ENCODE measurements around the gene FAM177A1. TPM values are rescaled to one million over a fixed set of nuclear protein-coding genes. Genes with fewer than 3 reads are reported as not detected.

Gene FAM177A1
- total and polyA plus RNA-seq, 2 of the 13 experiments (the other 11 are each of a cell fraction or from before 2014, with no cell fraction given): 72.9 to 119 TPM

- TF ChIP-seq ZNF792 (CRISPR knock-in tag; IDR thresholded peaks at IDR 0.05): peak; percentile 96
- peak; percentile 99 for TF ChIP-seq ZHX2 (IDR thresholded peaks at IDR 0.05; ENCODE audit: low read depth)
- peak; percentile 96; the same call in 1 of the 2 replicates for TF ChIP-seq ZHX2 (CRISPR knock-in tag; IDR thresholded peaks at IDR 0.05; ENCODE audit: borderline replicate concordance)
- peak; percentile 2; the same call in 1 of the 2 replicates for TF ChIP-seq TCF7 (IDR thresholded peaks at IDR 0.05; ENCODE audit: low read depth)
- peak; percentile 54; the same call in 1 of the 2 replicates for TF ChIP-seq TGIF2 (CRISPR knock-in tag; IDR thresholded peaks at IDR 0.05)
- peak; percentile 80; the same call in 1 of the 2 replicates for TF ChIP-seq NFE2L1 (CRISPR knock-in tag; IDR thresholded peaks at IDR 0.05; ENCODE audit: borderline replicate concordance)
- TF ChIP-seq ZFP36 (IDR thresholded peaks at IDR 0.05; ENCODE audit: borderline replicate concordance, low read depth, low read length, partially characterized antibody): no peak
- peak; percentile 87 for TF ChIP-seq LRRFIP1 (CRISPR knock-in tag; conservative IDR thresholded peaks at IDR 0.05)
- peak; percentile 45 for TF ChIP-seq NFYC (CRISPR knock-in tag; IDR thresholded peaks at IDR 0.05)
- peak; percentile 91 for TF ChIP-seq ZNF317 (CRISPR knock-in tag; IDR thresholded peaks at IDR 0.05)
- TF ChIP-seq ZNF205 (CRISPR knock-in tag; IDR thresholded peaks at IDR 0.05): peak; percentile 42; the same call in 1 of the 2 replicates
- peak; percentile 90 for TF ChIP-seq ZNF776 (CRISPR knock-in tag; IDR thresholded peaks at IDR 0.05)
- peak; percentile 75; the same call in 1 of the 2 replicates for TF ChIP-seq HIC2 (CRISPR knock-in tag; IDR thresholded peaks at IDR 0.05; ENCODE audit: low read depth)
- peak; percentile 78 for TF ChIP-seq ZNF644 (CRISPR knock-in tag; IDR thresholded peaks at IDR 0.05; ENCODE audit: low read depth)
- TF ChIP-seq ZNF768 (CRISPR knock-in tag; IDR thresholded peaks at IDR 0.05): peak; percentile 79
- peak; percentile 90 for TF ChIP-seq CBX5 (CRISPR knock-in tag; IDR thresholded peaks at IDR 0.05; ENCODE audit: borderline replicate concordance)
- TF ChIP-seq DNMT1 (CRISPR knock-in tag; IDR thresholded peaks at IDR 0.05): peak; percentile 96
- peak; percentile 85 for TF ChIP-seq ATF7-NPFF (CRISPR knock-in tag; IDR thresholded peaks at IDR 0.05; ENCODE audit: low read depth)
- peak; percentile 80 for TF ChIP-seq ZNF691 (CRISPR knock-in tag; IDR thresholded peaks at IDR 0.05; ENCODE audit: borderline replicate concordance, low read depth)
Measured at GRCh38 chr14:35121887-35122695, 76.0 kb downstream of the FAM177A1 start, which contains the start of the genes PPP2R3C and PRORP (continued).
